ENCODE results near the gene OSBP2. TPM values are rescaled to one million over a fixed set of nuclear protein-coding genes. Genes with fewer than 3 reads are reported as not detected.

The OSBP2 gene
- total RNA-seq, 4 donors from 2014 or later, result 1.9 to 3.9 (median 3.0) TPM

DNA sequence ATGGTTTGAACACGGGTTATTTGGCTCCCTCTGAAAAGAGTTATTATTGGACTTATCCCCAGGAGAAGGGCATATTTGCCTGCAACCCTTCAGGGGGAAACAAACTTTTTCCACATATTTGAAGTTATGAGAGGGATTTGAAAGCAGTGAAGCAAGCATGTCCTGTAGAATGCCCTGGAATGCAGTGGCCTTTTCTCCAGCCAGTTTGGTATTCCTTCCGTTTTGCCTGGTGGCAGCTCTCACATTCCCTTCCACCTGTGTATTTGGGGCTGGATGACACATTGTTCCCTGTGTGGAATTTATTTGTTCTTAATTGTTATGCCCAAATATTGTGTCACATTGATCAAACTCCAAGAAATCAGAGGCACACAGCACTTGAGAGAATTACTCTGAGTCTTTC, 59.0 kb downstream of the OSBP2 start:
- H3K36me3 ChIP-seq, result no peaks in the 10 kb centered on the region
- no peak for DNase-seq
- H3K4me1 ChIP-seq, result no peaks in the 10 kb centered on the region
- intact Hi-C loops (cut with DNase I), result loop anchor here (2.0 to 10.0 kb wide), 2 partner anchors 119 to 309 kb away; partner anchors contain the start of gene SLC35E4
- H3K27ac ChIP-seq, result no peak overlapping the region
- TF ChIP-seq, protein P1, sequence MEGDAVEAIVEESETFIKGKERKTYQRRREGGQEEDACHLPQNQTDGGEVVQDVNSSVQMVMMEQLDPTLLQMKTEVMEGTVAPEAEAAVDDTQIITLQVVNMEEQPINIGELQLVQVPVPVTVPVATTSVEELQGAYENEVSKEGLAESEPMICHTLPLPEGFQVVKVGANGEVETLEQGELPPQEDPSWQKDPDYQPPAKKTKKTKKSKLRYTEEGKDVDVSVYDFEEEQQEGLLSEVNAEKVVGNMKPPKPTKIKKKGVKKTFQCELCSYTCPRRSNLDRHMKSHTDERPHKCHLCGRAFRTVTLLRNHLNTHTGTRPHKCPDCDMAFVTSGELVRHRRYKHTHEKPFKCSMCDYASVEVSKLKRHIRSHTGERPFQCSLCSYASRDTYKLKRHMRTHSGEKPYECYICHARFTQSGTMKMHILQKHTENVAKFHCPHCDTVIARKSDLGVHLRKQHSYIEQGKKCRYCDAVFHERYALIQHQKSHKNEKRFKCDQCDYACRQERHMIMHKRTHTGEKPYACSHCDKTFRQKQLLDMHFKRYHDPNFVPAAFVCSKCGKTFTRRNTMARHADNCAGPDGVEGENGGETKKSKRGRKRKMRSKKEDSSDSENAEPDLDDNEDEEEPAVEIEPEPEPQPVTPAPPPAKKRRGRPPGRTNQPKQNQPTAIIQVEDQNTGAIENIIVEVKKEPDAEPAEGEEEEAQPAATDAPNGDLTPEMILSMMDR (IDR thresholded peaks at IDR 0.05), result no peak
- no peak for TF ChIP-seq POLR2A (IDR thresholded peaks at IDR 0.05)
- no peaks in the 10 kb centered on the region for H3K27me3 ChIP-seq
- H3K4me3 ChIP-seq, result no peak overlapping the region
- WGBS, 2 donors, result 52 to 60% methylated on average over 2 of the region's 2 CpGs
- H3K9me3 ChIP-seq, result no peaks in the 10 kb centered on the region

DNA sequence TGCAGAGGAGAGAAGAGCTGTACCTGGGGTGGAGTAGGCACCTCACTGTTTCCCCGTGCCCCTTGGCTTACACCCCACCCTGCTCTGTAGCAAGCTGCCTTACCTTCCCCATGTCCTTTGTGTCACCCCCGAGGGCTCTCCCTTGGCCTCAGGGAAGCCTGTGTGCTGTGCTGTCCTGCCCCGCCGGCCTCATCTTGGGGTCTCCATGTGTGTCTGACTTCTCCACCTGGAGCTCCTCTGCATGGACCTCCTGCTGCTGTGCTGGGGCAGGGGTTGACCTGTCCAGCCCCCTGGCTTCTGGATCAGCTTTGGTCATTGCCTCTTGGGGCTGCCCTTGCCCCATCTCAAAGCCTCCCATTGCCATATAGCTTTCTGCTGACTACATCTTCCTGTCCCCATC, 59.8 kb downstream of the OSBP2 start:
- Histone ChIP-seq H3K4me1 (no peaks in the 10 kb centered on the region), H3K27me3 (no peaks in the 10 kb centered on the region), H3K9me3 (no peaks in the 10 kb centered on the region), H3K36me3 (no peaks in the 10 kb centered on the region), H3K27ac (no peak overlapping the region), H3K4me3 (no peak overlapping the region)
- DNase-seq, result no peak
- intact Hi-C loops (cut with DNase I), result loop anchor here (2.0 to 10.0 kb wide), 2 partner anchors 120 to 310 kb away; partner anchors contain the start of gene SLC35E4
- WGBS, 2 donors, result 81 to 100% methylated on average over 3 to 4 of the region's 4 CpGs
- TF ChIP-seq POLR2A (IDR thresholded peaks at IDR 0.05), result no peak
- TF ChIP-seq, protein P1 (IDR thresholded peaks at IDR 0.05), result no peak

DNA sequence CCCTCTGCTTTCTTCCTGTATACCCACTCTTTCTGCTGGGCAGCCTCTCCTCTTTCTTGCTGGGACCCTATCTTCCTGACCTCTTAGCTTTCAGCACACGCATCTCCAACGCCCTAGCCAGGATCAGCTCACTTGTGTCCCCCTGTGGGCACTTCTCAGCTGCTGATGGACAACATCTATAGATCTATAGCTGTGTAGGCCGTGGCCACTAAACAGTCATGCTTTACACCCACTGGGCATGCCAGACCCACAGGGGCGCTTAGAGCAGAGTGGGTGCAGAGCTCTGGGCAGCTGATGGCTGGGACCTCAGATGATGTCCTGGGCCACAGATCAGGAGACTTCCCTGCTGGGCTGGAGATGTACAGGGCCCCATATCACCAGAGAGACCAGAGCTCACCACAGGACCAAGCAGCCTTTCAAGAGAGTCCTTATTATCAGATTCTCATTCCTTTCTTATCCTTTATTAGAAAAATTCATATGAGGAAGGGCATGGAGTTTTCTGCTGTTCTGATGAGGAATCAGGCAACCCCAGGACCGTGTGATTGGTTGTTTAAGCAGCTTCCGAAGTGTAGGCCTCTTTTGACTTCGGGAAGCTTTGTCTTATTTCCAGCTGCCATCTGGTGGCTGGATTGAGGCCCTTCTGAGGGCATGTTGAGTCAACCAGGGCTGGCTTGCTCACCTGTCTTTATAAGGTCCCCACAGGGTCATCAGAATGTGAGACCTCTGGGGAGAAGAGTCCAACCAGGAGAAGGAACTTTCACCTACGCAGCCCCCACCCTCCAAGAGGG, 60.5 kb downstream of the OSBP2 start:
- intact Hi-C loops (cut with DNase I), result loop anchor here (2.0 to 10.0 kb wide), 2 partner anchors 120 to 310 kb away; partner anchors contain the start of gene SLC35E4

DNA sequence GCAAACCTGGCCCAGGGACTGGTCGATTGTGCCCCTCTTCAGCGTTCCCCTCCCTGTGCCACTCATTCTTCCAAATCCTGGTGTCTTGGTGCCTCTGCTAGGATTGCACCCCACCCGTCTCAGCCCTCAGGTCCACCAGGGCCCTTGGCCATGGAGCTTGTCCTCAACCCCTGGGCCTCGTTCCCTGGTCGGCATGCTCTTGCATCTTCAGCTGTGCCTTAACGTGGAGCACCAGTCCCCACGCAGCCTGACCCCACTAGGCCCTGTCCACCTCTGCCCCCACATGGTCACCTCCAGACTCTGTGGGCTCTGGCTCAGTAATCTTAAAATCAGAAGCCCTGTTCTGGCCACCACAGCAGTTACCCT, 61.1 kb downstream of the OSBP2 start:
- DNase-seq, result no peak
- no peak overlapping the region for H3K4me3 ChIP-seq
- intact Hi-C loops (cut with DNase I), result loop anchor here (2.0 to 10.0 kb wide), 2 partner anchors 121 to 311 kb away; partner anchors contain the start of gene SLC35E4
- no peaks in the 10 kb centered on the region for H3K36me3 ChIP-seq
- 90 to 92% methylated on average over 7 of the region's 7 CpGs for WGBS, 2 donors
- TF ChIP-seq, protein P1 (IDR thresholded peaks at IDR 0.05), result no peak
- no peak for TF ChIP-seq POLR2A (IDR thresholded peaks at IDR 0.05)
- no peaks in the 10 kb centered on the region for H3K27me3 ChIP-seq
- no peaks in the 10 kb centered on the region for H3K4me1 ChIP-seq
- H3K27ac ChIP-seq, result no peak overlapping the region
- H3K9me3 ChIP-seq, result no peaks in the 10 kb centered on the region

More for the DNA sequence above, 60.5 kb downstream of the OSBP2 start:
- 47 to 49% methylated on average over 7 to 8 of the region's 8 CpGs for WGBS, 2 donors
- Histone ChIP-seq H3K36me3 (no peaks in the 10 kb centered on the region), H3K4me3 (no peak overlapping the region), H3K27me3 (no peaks in the 10 kb centered on the region), H3K4me1 (no peaks in the 10 kb centered on the region), H3K27ac (no peak overlapping the region), H3K9me3 (no peaks in the 10 kb centered on the region)
- no peak for DNase-seq
- TF ChIP-seq POLR2A (IDR thresholded peaks at IDR 0.05), result no peak
- TF ChIP-seq, protein P1 (IDR thresholded peaks at IDR 0.05), result peak in 5 of 6 experiments; percentile 58 to 80 (median 69)
